Rectal smooth muscle tissue (tissue), 1 donor: ENCODE data around the gene NOD1.

Experiments
- H3K27ac ChIP-seq: one replicate; pipeline ENCODE4 v1.7.0; 2013; ENCODE audit warnings: low read depth, low read length, inconsistent platforms
- H3K27me3 ChIP-seq: one replicate; pipeline ENCODE4 v1.7.0; 2013; ENCODE audit warnings: low read length; ENCODE audit not compliant: control insufficient read depth, insufficient read depth
- H3K36me3 ChIP-seq: one replicate; pipeline ENCODE4 v1.7.0; 2013; ENCODE audit warnings: low read length; ENCODE audit not compliant: control insufficient read depth, insufficient read depth
- H3K4me1 ChIP-seq: one replicate; pipeline ENCODE4 v1.7.0; 2013; ENCODE audit warnings: low read length; ENCODE audit not compliant: control insufficient read depth, insufficient read depth
- H3K4me3 ChIP-seq: one replicate; pipeline ENCODE4 v1.7.0; 2013; ENCODE audit warnings: low read length
- H3K9ac ChIP-seq: one replicate; pipeline ENCODE4 v1.7.0; 2013; ENCODE audit warnings: low read length

NOD1 gene

GRCh38 chr7:30448461-30449189, 30.0 kb downstream of the NOD1 start:
- H3K27ac ChIP-seq = no peak overlapping the region
- no peaks in the 10 kb centered on the region for H3K4me1 ChIP-seq
- H3K9ac ChIP-seq = no peak overlapping the region
- no peak overlapping the region for H3K4me3 ChIP-seq
- H3K27me3 ChIP-seq = no peaks in the 10 kb centered on the region
- peaks cover 3% of the 10 kb centered on the region for H3K36me3 ChIP-seq

- Histone ChIP-seq H3K27ac (no peak overlapping the region), H3K27me3 (no peaks in the 10 kb centered on the region), H3K9ac (no peak overlapping the region), H3K4me3 (no peak overlapping the region), H3K4me1 (no peaks in the 10 kb centered on the region), H3K36me3 (peaks cover 3% of the 10 kb centered on the region)
Measured at GRCh38 chr7:30447466-30447865, 31.1 kb downstream of the NOD1 start.

GRCh38 chr7:30446266-30446665, 32.3 kb downstream of the NOD1 start:
- Histone ChIP-seq H3K4me3 (no peak overlapping the region), H3K27ac (no peak overlapping the region), H3K36me3 (peaks cover 3% of the 10 kb centered on the region)

GRCh38 chr7:30445770-30446169, 32.8 kb downstream of the NOD1 start:
- Histone ChIP-seq H3K4me3 (no peak overlapping the region), H3K27me3 (no peaks in the 10 kb centered on the region), H3K9ac (no peak overlapping the region), H3K27ac (no peak overlapping the region), H3K4me1 (no peaks in the 10 kb centered on the region), H3K36me3 (peaks cover 3% of the 10 kb centered on the region)

More at GRCh38 chr7:30446266-30446665, 32.3 kb downstream of the NOD1 start:
- H3K9ac ChIP-seq = no peak overlapping the region
- H3K4me1 ChIP-seq = no peaks in the 10 kb centered on the region
- no peaks in the 10 kb centered on the region for H3K27me3 ChIP-seq

- Histone ChIP-seq H3K27me3 (no peaks in the 10 kb centered on the region), H3K36me3 (peaks cover 11% of the 10 kb centered on the region), H3K9ac (no peak overlapping the region), H3K27ac (no peak overlapping the region), H3K4me1 (peaks cover 4% of the 10 kb centered on the region), H3K4me3 (no peak overlapping the region)
Measured at GRCh38 chr7:30437823-30438574, 40.6 kb downstream of the NOD1 start.

- peaks cover 9% of the 10 kb centered on the region for H3K4me1 ChIP-seq
- no peak overlapping the region for H3K4me3 ChIP-seq
- peaks cover 11% of the 10 kb centered on the region for H3K36me3 ChIP-seq
- H3K27me3 ChIP-seq = no peaks in the 10 kb centered on the region
- H3K9ac ChIP-seq = no peak overlapping the region
- H3K27ac ChIP-seq = no peak overlapping the region
Measured at GRCh38 chr7:30436518-30436917, 42.1 kb downstream of the NOD1 start.

GRCh38 chr7:30436046-30436445, 42.5 kb downstream of the NOD1 start:
- Histone ChIP-seq H3K4me1 (peaks cover 9% of the 10 kb centered on the region), H3K27ac (no peak overlapping the region)

GRCh38 chr7:30434140-30434799, 44.3 kb downstream of the NOD1 start:
- Histone ChIP-seq H3K27me3 (no peaks in the 10 kb centered on the region), H3K27ac (no peak overlapping the region), H3K9ac (no peak overlapping the region), H3K4me1 (peaks cover 14% of the 10 kb centered on the region), H3K4me3 (no peak overlapping the region), H3K36me3 (peaks cover 11% of the 10 kb centered on the region)

More at GRCh38 chr7:30436046-30436445, 42.5 kb downstream of the NOD1 start:
- H3K36me3 ChIP-seq = peaks cover 11% of the 10 kb centered on the region
- no peak overlapping the region for H3K4me3 ChIP-seq
- H3K27me3 ChIP-seq = no peaks in the 10 kb centered on the region
- H3K9ac ChIP-seq = no peak overlapping the region

GRCh38 chr7:30433506-30433905, 45.1 kb downstream of the NOD1 start:
- Histone ChIP-seq H3K36me3 (peaks cover 10% of the 10 kb centered on the region), H3K4me1 (peaks cover 14% of the 10 kb centered on the region), H3K4me3 (no peak overlapping the region), H3K9ac (no peak overlapping the region), H3K27me3 (no peaks in the 10 kb centered on the region), H3K27ac (no peak overlapping the region)

- Histone ChIP-seq H3K27me3 (no peaks in the 10 kb centered on the region), H3K27ac (no peak overlapping the region), H3K4me1 (peaks cover 14% of the 10 kb centered on the region), H3K9ac (no peak overlapping the region), H3K4me3 (no peak overlapping the region), H3K36me3 (peaks cover 7% of the 10 kb centered on the region)
Measured at GRCh38 chr7:30433082-30433481, 45.5 kb downstream of the NOD1 start.

GRCh38 chr7:30430777-30431176, 47.8 kb downstream of the NOD1 start:
- no peaks in the 10 kb centered on the region for H3K27me3 ChIP-seq
- H3K9ac ChIP-seq = no peak overlapping the region
- peaks cover 14% of the 10 kb centered on the region for H3K4me1 ChIP-seq
- no peak overlapping the region for H3K4me3 ChIP-seq
- no peak overlapping the region for H3K27ac ChIP-seq
- H3K36me3 ChIP-seq = peaks cover 3% of the 10 kb centered on the region

- Histone ChIP-seq H3K9ac (no peak overlapping the region), H3K36me3 (peaks cover 3% of the 10 kb centered on the region), H3K27me3 (no peaks in the 10 kb centered on the region), H3K4me1 (peaks cover 14% of the 10 kb centered on the region), H3K4me3 (no peak overlapping the region), H3K27ac (no peak overlapping the region)
Measured at GRCh38 chr7:30430276-30430675, 48.3 kb downstream of the NOD1 start.
